ENCODE measurements around the gene CREG1. TPM values are rescaled to one million over a fixed set of nuclear protein-coding genes. Genes with fewer than 3 reads are reported as not detected.

Gene CREG1
- total RNA-seq, 1 donor from 2014 or later, result 80.8 TPM

- intact Hi-C loops (cut with DNase I), result no loop called here
- no peak for ATAC-seq
- DNase-seq (ENCODE audit: low spot score), result no peak
Observed at GRCh38 chr1:167492481-167492910, 61.1 kb downstream of the CREG1 start.

- no peak for ATAC-seq
- no peak for DNase-seq (ENCODE audit: low spot score)
- intact Hi-C loops (cut with DNase I), result no loop called here
Observed at GRCh38 chr1:167491586-167492461, 61.7 kb downstream of the CREG1 start.

Other genes starting within 250 kb of the CREG1 start
- gene CD247, start 35.2 kb downstream of the CREG1 start, total RNA-seq, result 5.2 TPM
- 12.2 TPM for gene RCSD1, start 76.5 kb upstream of the CREG1 start, total RNA-seq
- gene MPZL1, start 168.2 kb upstream of the CREG1 start, total RNA-seq, result 102 TPM

Data from sciatic nerve (tissue), 2 donors.